VCaP (cell line): ENCODE measurements around the gene NR2F2.
A peak's percentile ranks its signal among the peaks of the same experiment; 100 is the strongest.

Experiments
- H3K27ac ChIP-seq: fragments of 450-650 bp; 2 replicates; pipeline ENCODE4 v1.5.1; 2017
- TF ChIP-seq, protein P1 (sequence below): fragments of 450-650 bp; conservative IDR thresholded peaks from 2 replicates; pipeline ENCODE4 v1.5.1; 2017; ENCODE audit warnings: mild to moderate bottlenecking, moderate library complexity

Gene NR2F2

GRCh38 chr15:96330450-96331143 lies at the start of gene NR2F2:
Gene NR2F2, plus strand, starts transcription at chr15:96330700. Its CDS starts 1,406 bp downstream, at chr15:96332106.
- TF ChIP-seq, protein P1, sequence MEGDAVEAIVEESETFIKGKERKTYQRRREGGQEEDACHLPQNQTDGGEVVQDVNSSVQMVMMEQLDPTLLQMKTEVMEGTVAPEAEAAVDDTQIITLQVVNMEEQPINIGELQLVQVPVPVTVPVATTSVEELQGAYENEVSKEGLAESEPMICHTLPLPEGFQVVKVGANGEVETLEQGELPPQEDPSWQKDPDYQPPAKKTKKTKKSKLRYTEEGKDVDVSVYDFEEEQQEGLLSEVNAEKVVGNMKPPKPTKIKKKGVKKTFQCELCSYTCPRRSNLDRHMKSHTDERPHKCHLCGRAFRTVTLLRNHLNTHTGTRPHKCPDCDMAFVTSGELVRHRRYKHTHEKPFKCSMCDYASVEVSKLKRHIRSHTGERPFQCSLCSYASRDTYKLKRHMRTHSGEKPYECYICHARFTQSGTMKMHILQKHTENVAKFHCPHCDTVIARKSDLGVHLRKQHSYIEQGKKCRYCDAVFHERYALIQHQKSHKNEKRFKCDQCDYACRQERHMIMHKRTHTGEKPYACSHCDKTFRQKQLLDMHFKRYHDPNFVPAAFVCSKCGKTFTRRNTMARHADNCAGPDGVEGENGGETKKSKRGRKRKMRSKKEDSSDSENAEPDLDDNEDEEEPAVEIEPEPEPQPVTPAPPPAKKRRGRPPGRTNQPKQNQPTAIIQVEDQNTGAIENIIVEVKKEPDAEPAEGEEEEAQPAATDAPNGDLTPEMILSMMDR: peak; percentile 17; the same call in 1 of the 2 replicates
- H3K27ac ChIP-seq: peak within 1 kb of the TSS; percentile 100

- no peak overlapping the region for H3K27ac ChIP-seq
- TF ChIP-seq, protein P1: no peak
Observed at GRCh38 chr15:96285305-96285704, 45.2 kb upstream of the NR2F2 start.

DNA sequence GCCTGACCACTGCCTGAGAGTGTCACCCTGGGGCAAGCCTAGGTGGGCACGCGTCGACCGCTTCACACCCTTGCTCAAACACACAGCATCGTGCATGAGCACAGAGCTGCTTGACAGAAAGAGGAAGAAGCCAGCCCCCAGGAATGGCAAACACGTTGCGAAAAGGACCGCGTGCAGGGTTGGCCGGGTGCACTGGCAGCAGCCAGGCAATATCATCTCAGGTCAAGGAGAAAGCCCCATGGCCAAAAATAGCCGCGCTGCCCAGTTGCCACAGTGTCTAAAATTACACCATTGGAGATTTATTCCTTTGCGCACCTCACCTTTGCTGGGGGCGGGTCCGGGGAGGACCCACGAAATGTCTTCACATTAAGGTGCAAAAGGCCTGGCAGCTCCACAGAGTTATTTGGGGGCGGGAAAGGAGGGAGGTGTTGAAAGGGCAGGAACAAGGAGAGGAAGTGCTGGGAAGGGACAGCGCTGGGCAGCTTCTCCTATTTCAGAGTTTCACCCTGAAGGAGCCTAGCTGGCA lies 44.7 kb upstream of the NR2F2 start:
- H3K27ac ChIP-seq: no peak overlapping the region
- TF ChIP-seq, protein P1: no peak

DNA sequence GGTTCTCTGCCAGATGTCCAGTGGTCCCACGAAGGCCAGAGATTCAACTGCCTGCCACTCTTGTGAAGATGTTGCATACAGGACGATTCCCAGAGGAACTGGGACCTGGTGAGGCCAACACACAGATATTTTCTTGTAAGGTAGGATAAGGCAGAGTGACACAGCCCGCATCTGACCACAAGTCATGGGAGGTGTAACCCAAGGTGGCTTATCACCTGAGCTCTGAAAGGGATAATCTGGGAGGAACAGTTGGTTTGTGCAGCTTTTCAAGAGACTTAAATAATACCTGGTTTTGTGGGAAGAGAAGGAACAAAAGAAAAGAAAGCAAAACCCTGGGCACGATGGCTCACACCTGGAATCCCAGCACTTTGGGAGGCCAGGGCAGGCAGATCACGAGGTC lies 39.8 kb upstream of the NR2F2 start:
- TF ChIP-seq, protein P1: no peak
- H3K27ac ChIP-seq: no peak overlapping the region

DNA sequence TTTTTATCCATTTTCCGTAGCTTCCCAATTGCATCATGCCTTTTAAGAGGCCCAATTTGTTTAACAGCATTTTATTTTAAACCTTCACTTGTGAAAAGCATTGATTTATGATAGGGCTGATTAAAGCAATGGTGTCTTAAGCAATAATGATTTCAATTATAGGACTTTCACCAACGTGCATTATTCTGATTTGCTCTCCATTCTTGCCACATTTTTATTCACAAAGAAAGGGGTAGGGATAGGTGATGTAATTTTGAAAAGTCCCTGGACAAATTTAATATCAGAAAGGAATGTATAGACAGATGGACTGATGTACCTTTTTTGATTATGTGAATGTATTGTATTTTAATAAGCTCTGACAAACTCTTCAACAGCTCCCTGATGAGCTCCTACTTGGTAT lies 37.9 kb upstream of the NR2F2 start:
- TF ChIP-seq, protein P1: no peak

DNA sequence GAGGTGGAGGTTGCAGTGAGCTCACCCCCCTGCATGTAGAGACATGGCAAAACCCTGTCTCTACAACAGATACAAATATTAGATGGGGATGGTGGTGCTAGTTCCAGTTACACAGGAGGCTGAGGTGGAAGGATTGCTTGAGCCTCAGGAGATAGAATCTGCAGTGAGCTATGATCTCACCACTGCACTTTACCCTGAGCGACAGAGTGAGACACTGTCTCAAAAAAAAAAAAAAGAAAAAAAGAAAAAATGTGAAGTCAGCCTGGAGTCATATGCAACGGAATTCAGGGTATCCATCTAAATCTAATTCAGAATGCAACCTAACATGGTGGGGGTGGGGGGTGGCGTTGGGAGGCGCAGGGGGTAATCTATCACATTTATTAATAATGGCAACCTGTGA lies 37.1 kb upstream of the NR2F2 start:
- TF ChIP-seq, protein P1: no peak

More for the DNA sequence above, 37.9 kb upstream of the NR2F2 start:
- no peak overlapping the region for H3K27ac ChIP-seq

GRCh38 chr15:96294766-96295165 lies 35.7 kb upstream of the NR2F2 start:
- TF ChIP-seq, protein P1: no peak
- H3K27ac ChIP-seq: no peak overlapping the region

More for the DNA sequence above, 37.1 kb upstream of the NR2F2 start:
- no peak overlapping the region for H3K27ac ChIP-seq
